Tibial nerve (tissue), 4 donors: ENCODE data around the gene NINL. TPM values are rescaled to one million over a fixed set of nuclear protein-coding genes. Genes with fewer than 3 reads are reported as not detected.

ENCODE experiments used
- DNase-seq, 2 donors: peaks; one replicate each; pipeline ENCODE4 v3.0.0-alpha.2; 2019; ENCODE audit warnings: low spot score in 2 of 2
- H3K27ac ChIP-seq, 4 donors: fragments of 200-600 bp; sonication (generic) in 3 of 4; one replicate each; pipeline ENCODE4 v1.5.1; 2017 to 2019; ENCODE audit warnings: mild to moderate bottlenecking in 1 of 4
- H3K27me3 ChIP-seq, 2 donors: fragments of 200-600 bp; sonication (generic) in 1 of 2; one replicate each; pipeline versions ENCODE4 v1.5.1 to v1.6.0; 2017 to 2019
- H3K36me3 ChIP-seq, 3 donors: fragments of 200-600 bp; sonication (generic); one replicate each; pipeline ENCODE4 v1.5.1; 2018 to 2019
- H3K4me1 ChIP-seq, 4 donors: fragments of 200-600 bp; sonication (generic) in 3 of 4; one replicate each; pipeline ENCODE4 v1.5.1; 2017 to 2019
- H3K4me3 ChIP-seq, 4 donors: fragments of 200-600 bp; sonication (generic) in 3 of 4; one replicate each; pipeline ENCODE4 v1.5.1; 2017 to 2019; ENCODE audit warnings: mild to moderate bottlenecking in 1 of 4, moderate library complexity in 1 of 4
- H3K9me3 ChIP-seq, 4 donors: fragments of 200-600 bp; sonication (generic) in 3 of 4; one replicate each; pipeline ENCODE4 v1.5.1; 2017 to 2019
- EP300 ChIP-seq, 2 donors: sonication (generic); formaldehyde crosslinking; IDR thresholded peaks; one replicate each; pipeline ENCODE4 v1.6.1; 2017; ENCODE audit warnings: antibody characterized with exemption in 2 of 2, mild to moderate bottlenecking in 1 of 2
- POLR2A ChIP-seq, 2 donors: fragments of 450-650 bp; IDR thresholded peaks; one replicate each; pipeline ENCODE4 v1.6.1; 2017; ENCODE audit warnings: antibody characterized with exemption in 2 of 2, mild to moderate bottlenecking in 2 of 2, moderate library complexity in 2 of 2
- WGBS, 2 donors: methylation state at CpG; one replicate each; pipeline ENCODE4 v1.1.5; 2018; 5-methylcytosine and 5-hydroxymethylcytosine counted together
- total RNA-seq, 4 donors: library from RNA; depleted of rRNA; stranded (reverse); fragments of >200 nt; gene quantifications; one replicate each; pipeline ENCODE4 v1.1.0, GENCODE V29; 2016
- TF ChIP-seq, protein P1 (sequence below), 5 experiments: fragments of 200-600 bp in 3 of 5; fragments of 450-650 bp in 2 of 5; sonication (generic) in 3 of 5; IDR thresholded peaks; one replicate each; pipeline ENCODE4 v1.5.1; 2016 to 2019; ENCODE audit warnings: antibody characterized with exemption in 5 of 5, mild to moderate bottlenecking in 3 of 5, moderate library complexity in 2 of 5

Gene NINL
- total RNA-seq, 4 donors from 2014 or later, result 8.0 to 14.1 (median 10.5) TPM

DNA sequence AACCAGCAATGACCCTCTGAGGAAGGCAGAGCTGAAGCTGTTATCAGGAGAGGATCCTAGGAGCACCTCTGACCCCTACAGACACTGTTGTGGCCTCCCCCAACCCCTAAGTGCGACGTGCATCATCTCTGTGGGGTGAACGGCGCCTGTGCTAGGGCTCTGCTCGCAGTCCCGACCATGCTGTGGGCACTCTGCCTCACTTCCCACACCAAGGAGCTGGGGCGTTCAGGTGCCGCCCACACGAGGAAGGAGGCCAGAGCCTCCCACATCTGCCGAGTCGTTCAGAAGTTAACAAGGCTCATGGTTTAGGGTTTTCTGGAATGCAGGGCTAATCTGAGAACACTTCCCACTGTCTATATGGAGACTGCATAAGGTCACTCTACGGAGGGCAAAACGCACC, 115.8 kb downstream of the NINL start:
- 85 to 90% methylated on average over 7 to 13 of the region's 13 CpGs for WGBS, 2 donors
- Histone ChIP-seq H3K27ac (no peak overlapping the region), H3K27me3 (no peaks in the 10 kb centered on the region), H3K4me3 (no peak overlapping the region), H3K4me1 (no peaks in the 10 kb centered on the region), H3K9me3 (no peaks in the 10 kb centered on the region), H3K36me3 (peaks cover 0 to 58% (median 0%) of the 10 kb centered on the region in 3 donors)
- no peak for TF ChIP-seq EP300 (IDR thresholded peaks at IDR 0.05)
- TF ChIP-seq POLR2A (IDR thresholded peaks at IDR 0.05), result no peak
- TF ChIP-seq, protein P1, sequence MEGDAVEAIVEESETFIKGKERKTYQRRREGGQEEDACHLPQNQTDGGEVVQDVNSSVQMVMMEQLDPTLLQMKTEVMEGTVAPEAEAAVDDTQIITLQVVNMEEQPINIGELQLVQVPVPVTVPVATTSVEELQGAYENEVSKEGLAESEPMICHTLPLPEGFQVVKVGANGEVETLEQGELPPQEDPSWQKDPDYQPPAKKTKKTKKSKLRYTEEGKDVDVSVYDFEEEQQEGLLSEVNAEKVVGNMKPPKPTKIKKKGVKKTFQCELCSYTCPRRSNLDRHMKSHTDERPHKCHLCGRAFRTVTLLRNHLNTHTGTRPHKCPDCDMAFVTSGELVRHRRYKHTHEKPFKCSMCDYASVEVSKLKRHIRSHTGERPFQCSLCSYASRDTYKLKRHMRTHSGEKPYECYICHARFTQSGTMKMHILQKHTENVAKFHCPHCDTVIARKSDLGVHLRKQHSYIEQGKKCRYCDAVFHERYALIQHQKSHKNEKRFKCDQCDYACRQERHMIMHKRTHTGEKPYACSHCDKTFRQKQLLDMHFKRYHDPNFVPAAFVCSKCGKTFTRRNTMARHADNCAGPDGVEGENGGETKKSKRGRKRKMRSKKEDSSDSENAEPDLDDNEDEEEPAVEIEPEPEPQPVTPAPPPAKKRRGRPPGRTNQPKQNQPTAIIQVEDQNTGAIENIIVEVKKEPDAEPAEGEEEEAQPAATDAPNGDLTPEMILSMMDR (IDR thresholded peaks at IDR 0.05), result no peak
- DNase-seq, result no peak

DNA sequence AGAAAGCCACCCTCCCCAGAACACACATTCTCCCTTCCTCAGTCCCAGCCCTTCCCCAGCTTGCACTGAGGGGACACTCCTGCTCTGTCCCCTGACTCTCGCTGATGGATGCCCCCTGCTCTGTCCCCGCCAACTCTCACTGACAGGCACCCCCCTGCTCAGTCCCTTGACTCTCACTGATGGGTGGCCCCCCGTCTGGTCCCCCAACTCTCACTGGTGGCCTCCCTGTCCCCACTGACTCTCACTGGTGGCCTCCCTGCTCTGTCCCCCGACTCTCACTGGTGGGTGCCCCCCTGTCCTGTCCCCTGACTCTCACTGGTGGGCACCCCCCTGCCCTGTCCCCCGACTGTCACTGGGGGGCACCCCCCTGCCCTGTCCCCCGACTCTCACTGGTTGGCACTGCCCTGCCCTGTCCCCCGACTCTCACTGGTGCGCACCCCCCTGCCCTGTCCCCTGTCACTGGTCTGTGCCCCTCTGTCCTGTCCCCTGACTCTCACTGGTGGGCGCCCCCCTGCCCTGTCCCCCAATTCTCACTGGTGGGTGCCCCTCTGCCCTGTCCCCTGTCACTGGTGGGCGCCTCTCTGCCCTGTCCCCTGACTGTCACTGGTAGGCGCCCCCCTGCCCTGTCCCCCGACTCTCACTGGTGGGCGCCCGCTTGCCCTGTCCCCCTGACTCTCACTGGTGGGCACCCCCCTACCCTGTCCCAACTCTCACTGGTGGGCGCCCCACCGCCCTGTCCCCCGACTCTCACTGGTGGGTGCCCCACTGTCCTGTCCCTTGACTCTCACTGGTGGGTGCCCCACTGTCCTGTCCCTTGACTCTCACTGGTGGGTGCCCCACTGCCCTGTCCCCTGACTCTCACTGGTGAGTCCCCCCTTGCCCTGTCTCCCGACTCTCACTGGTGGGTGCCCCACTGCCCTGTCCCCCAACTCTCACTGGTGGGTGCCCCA, 116.9 kb downstream of the NINL start:
- Histone ChIP-seq H3K4me1 (no peaks in the 10 kb centered on the region), H3K9me3 (no peaks in the 10 kb centered on the region), H3K4me3 (no peak overlapping the region), H3K36me3 (peaks cover 0 to 64% (median 0%) of the 10 kb centered on the region in 3 donors), H3K27ac (no peak overlapping the region), H3K27me3 (no peaks in the 10 kb centered on the region)
- WGBS, 2 donors, result 93 to 94% methylated on average over 18 of the region's 18 CpGs
- TF ChIP-seq EP300 (IDR thresholded peaks at IDR 0.05), result no peak
- TF ChIP-seq, protein P1 (IDR thresholded peaks at IDR 0.05), result no peak
- no peak for TF ChIP-seq POLR2A (IDR thresholded peaks at IDR 0.05)
- no peak for DNase-seq

DNA sequence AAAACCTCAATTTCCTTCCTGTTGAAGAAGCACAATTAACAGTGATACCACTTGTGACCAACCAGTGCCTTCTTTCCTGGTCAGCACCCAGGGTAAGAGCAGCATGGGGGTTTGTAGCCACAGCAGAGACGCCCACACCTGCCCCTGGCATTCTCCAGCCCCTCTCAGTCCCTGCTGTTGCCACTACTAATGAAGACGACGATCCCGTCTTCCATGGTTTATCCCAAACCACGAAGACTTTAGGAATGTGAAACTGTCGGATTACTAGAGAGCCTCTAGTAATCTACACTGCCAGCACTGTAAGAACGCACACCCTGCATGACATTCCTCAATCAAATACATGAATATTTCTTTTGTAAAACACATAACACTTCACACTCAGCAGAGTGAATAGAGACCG, 117.9 kb downstream of the NINL start:
- peaks cover 0 to 65% (median 0%) of the 10 kb centered on the region in 3 donors for H3K36me3 ChIP-seq
- H3K4me1 ChIP-seq, result no peaks in the 10 kb centered on the region
- 82 to 87% methylated on average over 8 of the region's 8 CpGs for WGBS, 2 donors
- no peak for TF ChIP-seq POLR2A (IDR thresholded peaks at IDR 0.05)
- TF ChIP-seq, protein P1 (IDR thresholded peaks at IDR 0.05), result no peak
- H3K27me3 ChIP-seq, result no peaks in the 10 kb centered on the region
- H3K27ac ChIP-seq, result no peak overlapping the region
- H3K4me3 ChIP-seq, result no peak overlapping the region
- DNase-seq, result no peak
- no peaks in the 10 kb centered on the region for H3K9me3 ChIP-seq

DNA sequence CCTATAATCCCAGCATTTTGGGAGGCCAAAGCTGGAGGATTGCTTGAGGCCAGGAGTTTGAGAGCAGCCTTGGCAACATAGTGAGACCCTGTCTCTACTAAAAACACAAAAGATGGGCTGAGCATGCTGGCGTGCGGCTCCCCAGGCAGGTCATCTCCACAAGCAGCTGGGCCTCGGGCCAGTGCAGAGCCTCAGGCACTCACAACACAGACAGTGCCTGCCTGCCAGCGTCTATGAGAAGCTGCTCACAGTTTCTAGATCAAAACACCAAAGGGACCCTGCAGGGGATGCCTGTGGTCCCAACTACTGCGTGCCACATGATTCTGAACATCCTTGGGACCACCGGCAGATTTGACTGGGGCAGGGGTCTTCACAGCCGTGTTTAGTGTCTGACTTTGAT, 118.5 kb downstream of the NINL start:
- 86 to 87% methylated on average over 7 of the region's 7 CpGs for WGBS, 2 donors
- Histone ChIP-seq H3K4me3 (no peak overlapping the region), H3K27ac (no peak overlapping the region), H3K4me1 (no peaks in the 10 kb centered on the region), H3K27me3 (no peaks in the 10 kb centered on the region), H3K36me3 (peaks cover 0 to 69% (median 0%) of the 10 kb centered on the region in 3 donors), H3K9me3 (no peaks in the 10 kb centered on the region)
- no peak for TF ChIP-seq POLR2A (IDR thresholded peaks at IDR 0.05)
- TF ChIP-seq EP300 (IDR thresholded peaks at IDR 0.05), result no peak
- TF ChIP-seq, protein P1 (IDR thresholded peaks at IDR 0.05), result no peak
- DNase-seq, result no peak
